ENCODE measurements around the gene GALNT1. TPM values are rescaled to one million over a fixed set of nuclear protein-coding genes. Genes with fewer than 3 reads are reported as not detected.

Gene GALNT1
- total RNA-seq, 4 donors from 2014 or later = 46.2 to 96.5 (median 62.6) TPM

DNA sequence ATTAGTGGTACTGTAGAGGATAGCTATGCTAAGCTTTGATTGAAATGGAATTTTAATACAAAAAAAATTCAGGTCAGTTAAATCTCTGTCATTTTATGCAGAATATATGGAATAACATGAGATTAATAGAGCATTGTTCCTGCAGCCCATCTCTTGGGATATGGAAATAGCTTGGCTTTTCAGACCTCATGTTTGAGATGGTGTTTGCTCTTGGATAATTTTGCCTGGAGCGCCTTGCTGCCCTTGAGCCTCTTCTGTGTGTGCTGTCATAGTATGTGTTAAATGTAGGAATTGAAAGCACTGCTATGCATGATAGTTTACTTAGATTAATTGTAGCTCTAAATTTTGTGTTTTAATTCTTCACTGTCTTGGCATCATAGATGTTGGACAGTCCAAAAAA, 27.7 kb downstream of the GALNT1 start:
- H3K27ac ChIP-seq = no peak overlapping the region
- H3K36me3 ChIP-seq = no peaks in the 10 kb centered on the region
- no peak for TF ChIP-seq EP300 (IDR thresholded peaks at IDR 0.05)
- TF ChIP-seq, protein P1, sequence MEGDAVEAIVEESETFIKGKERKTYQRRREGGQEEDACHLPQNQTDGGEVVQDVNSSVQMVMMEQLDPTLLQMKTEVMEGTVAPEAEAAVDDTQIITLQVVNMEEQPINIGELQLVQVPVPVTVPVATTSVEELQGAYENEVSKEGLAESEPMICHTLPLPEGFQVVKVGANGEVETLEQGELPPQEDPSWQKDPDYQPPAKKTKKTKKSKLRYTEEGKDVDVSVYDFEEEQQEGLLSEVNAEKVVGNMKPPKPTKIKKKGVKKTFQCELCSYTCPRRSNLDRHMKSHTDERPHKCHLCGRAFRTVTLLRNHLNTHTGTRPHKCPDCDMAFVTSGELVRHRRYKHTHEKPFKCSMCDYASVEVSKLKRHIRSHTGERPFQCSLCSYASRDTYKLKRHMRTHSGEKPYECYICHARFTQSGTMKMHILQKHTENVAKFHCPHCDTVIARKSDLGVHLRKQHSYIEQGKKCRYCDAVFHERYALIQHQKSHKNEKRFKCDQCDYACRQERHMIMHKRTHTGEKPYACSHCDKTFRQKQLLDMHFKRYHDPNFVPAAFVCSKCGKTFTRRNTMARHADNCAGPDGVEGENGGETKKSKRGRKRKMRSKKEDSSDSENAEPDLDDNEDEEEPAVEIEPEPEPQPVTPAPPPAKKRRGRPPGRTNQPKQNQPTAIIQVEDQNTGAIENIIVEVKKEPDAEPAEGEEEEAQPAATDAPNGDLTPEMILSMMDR (IDR thresholded peaks at IDR 0.05) = no peak
- TF ChIP-seq POLR2A (IDR thresholded peaks at IDR 0.05) = no peak
- no peak for TF ChIP-seq POLR2AphosphoS5 (IDR thresholded peaks at IDR 0.05)
- H3K9me3 ChIP-seq = no peaks in the 10 kb centered on the region
- no peaks in the 10 kb centered on the region for H3K27me3 ChIP-seq
- H3K4me3 ChIP-seq = no peak overlapping the region
- WGBS = 94% methylated on average over 1 of the region's 1 CpG
- peaks cover 25% of the 10 kb centered on the region for H3K4me1 ChIP-seq
- DNase-seq (ENCODE audit: low spot score in 2 of 2) = no peak

DNA sequence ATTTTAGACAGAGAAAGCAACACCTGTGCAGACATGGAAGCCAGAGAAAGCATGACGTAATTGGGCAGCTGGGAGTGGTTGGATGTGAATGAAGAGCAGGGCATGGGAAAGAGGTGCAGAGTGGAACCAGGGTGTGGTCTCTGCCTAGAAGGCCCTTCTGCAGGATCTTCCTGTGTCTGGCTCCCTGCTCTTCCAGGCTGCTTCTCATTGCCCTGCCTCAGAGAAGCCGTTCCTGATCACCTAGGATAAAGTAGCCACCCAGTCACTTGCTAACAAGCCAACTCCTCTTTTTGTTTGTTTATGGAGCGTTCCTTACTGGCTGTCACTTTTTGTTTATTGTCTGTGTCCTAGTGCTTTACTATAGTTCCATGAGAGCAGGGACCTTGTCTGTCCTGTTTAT, 28.5 kb downstream of the GALNT1 start:
- Histone ChIP-seq H3K27ac (no peak overlapping the region), H3K9me3 (no peaks in the 10 kb centered on the region), H3K36me3 (no peaks in the 10 kb centered on the region), H3K27me3 (no peaks in the 10 kb centered on the region), H3K4me3 (no peak overlapping the region), H3K4me1 (peaks cover 25% of the 10 kb centered on the region)
- WGBS = 54% methylated on average over 3 of the region's 3 CpGs
- DNase-seq (ENCODE audit: low spot score in 2 of 2) = no peak
- TF ChIP-seq POLR2A (IDR thresholded peaks at IDR 0.05) (no peak), EP300 (IDR thresholded peaks at IDR 0.05) (no peak), POLR2AphosphoS5 (IDR thresholded peaks at IDR 0.05) (no peak)
- TF ChIP-seq, protein P1 (IDR thresholded peaks at IDR 0.05) = no peak

DNA sequence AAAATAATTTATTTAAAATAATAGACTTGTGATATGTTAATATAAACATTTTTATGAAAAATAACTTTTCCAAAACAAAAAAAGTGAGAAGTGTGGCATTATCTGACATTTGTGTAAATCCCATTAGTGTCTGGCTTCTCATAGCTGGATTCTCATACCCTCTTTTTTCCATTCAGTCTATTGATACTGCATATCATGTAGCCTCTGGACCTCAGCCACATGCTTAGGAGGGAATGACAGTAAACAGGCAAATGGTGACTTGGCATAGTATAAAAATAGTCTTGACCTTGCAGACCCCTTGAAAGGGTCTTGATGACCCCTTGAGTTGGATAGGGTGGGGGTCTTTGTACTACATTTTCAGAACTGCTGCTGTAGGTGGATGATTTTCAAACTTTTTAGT, 29.2 kb downstream of the GALNT1 start:
- no peaks in the 10 kb centered on the region for H3K9me3 ChIP-seq
- H3K4me3 ChIP-seq = no peak overlapping the region
- no peak for DNase-seq (ENCODE audit: low spot score in 2 of 2)
- no peaks in the 10 kb centered on the region for H3K27me3 ChIP-seq
- peaks cover 23% of the 10 kb centered on the region for H3K4me1 ChIP-seq
- H3K27ac ChIP-seq = no peak overlapping the region
- H3K36me3 ChIP-seq = no peaks in the 10 kb centered on the region
- TF ChIP-seq POLR2AphosphoS5 (IDR thresholded peaks at IDR 0.05) (no peak), POLR2A (IDR thresholded peaks at IDR 0.05) (no peak)

DNA sequence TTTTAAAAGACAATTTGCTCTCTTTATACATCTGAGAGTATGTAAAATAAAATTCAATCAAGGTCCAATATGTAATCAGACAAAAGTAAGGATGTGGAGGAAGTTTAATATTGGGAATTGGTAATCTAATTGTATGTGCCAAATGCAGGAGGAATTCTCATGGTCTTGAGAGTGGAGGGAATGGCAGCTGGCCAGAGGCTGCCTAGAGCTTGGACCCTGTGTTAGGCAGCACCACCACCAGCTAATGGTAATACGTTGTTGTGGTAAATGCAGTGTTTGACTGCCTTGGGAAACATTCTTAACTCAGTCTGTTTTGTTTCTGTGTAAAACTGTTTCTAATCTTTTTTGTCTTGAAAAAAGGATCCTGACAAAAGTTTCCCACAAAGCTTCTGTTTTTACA, 30.0 kb downstream of the GALNT1 start:
- TF ChIP-seq EP300 (IDR thresholded peaks at IDR 0.05) (no peak), POLR2AphosphoS5 (IDR thresholded peaks at IDR 0.05) (no peak), POLR2A (IDR thresholded peaks at IDR 0.05) (no peak)
- TF ChIP-seq, protein P1 (IDR thresholded peaks at IDR 0.05) = no peak
- no peak overlapping the region for H3K27ac ChIP-seq
- 74% methylated on average over 1 of the region's 1 CpG for WGBS
- no peaks in the 10 kb centered on the region for H3K9me3 ChIP-seq
- no peak for DNase-seq (ENCODE audit: low spot score in 2 of 2)
- no peaks in the 10 kb centered on the region for H3K36me3 ChIP-seq
- H3K4me3 ChIP-seq = no peak overlapping the region
- peaks cover 25% of the 10 kb centered on the region for H3K4me1 ChIP-seq
- H3K27me3 ChIP-seq = no peaks in the 10 kb centered on the region

DNA sequence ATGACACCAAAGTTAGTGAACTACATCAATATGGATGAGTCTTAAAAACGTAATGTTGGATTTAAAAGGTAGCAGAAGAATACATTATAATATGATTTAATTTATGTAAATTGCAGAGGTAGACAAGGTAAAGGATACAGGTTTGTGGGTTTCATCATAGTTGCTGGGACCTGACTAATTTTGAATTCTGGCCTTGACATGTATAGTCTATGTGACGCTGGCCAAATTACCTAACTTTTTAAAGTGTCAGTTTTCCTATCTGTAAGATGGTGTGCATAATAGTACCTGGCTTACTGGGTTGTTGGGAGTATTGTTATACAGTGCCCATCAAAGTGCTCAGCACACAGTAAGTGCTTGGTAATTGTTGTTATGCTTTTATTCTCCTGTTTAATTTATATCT, 34.5 kb downstream of the GALNT1 start:
- Histone ChIP-seq H3K36me3 (no peaks in the 10 kb centered on the region), H3K4me3 (no peak overlapping the region), H3K27ac (peak overlapping the region; percentile 47), H3K27me3 (no peaks in the 10 kb centered on the region), H3K4me1 (peaks cover 48% of the 10 kb centered on the region), H3K9me3 (no peaks in the 10 kb centered on the region)
- TF ChIP-seq POLR2AphosphoS5 (IDR thresholded peaks at IDR 0.05) (no peak), POLR2A (IDR thresholded peaks at IDR 0.05) (no peak), EP300 (IDR thresholded peaks at IDR 0.05) (no peak)
- TF ChIP-seq, protein P1 (IDR thresholded peaks at IDR 0.05) = no peak
- 86% methylated on average over 2 of the region's 2 CpGs for WGBS
- DNase-seq (ENCODE audit: low spot score in 2 of 2) = no peak
